Inferior parietal cortex (tissue), 1 donor: ENCODE data around the gene TBX15.
A peak's percentile ranks its signal among the peaks of the same experiment; 100 is the strongest.

Experiments used
- DNase-seq: peaks from one replicate; pipeline ENCODE4 v3.0.0-alpha.2; 2016; ENCODE audit errors: extremely low spot score

Gene TBX15

DNA sequence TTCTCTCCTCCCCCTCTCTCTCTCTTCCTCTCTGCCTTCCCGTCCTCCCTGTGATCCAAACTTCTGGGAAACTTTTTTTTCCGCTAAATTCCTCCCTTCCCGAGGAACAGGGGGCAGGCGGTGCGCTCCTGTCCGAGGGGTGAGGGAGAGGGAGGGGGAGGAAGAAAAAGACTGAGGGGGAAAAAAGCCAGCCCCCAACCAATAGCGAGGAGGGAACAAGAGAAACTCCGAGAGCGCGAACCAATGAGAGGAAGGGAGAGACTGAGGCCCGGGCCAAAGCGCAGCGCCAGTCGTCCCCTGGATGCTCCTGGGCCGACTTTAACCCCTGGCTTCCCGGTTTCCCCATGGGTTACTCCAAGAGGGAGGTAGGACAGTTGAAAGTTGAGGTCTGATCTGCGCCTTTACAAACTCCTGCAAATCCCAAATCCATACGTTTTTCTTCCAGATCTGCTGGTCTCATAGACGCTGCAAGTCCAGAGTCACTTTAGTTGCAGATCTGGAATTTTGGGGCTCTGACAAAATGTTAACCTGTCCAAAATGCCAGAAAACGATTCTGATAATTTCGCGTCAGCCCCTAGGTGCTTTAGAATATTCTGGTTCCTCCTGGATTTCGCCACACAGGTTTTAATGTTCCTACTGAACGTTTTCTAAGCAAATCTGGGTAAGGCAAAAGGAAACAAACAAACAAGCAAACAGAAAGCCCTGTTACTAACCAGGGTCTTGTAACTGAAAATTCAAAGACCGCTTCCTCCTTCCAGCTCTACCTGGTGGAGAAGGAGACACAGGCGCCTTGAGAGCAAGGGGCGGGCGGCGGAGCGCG, at the start of gene TBX15:
TSS of gene TBX15 (minus strand) at position 158 of the 820 bp plus-strand sequence. CDS start 548 bp downstream, outside the sequence.
- DNase-seq, result no peak

DNA sequence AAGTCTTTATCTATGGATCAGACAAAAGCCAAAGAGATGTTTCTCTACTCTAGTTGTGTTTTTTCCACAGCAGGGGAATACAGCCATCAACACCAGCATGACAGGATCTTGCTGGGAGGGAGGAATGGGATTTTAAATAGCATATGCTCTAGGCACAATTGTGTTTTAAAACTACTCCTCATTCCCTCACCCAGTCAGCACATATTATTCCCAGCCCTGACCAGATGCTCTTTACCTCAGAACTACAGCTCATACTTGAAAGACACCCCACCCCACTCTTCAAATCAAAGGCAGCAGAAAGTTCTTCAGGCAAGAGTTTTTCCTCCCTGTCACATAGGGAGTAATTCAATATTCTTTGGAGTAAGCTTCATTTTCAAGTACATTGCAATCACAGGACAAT, 46.2 kb upstream of the TBX15 start:
- DNase-seq, result no peak

DNA sequence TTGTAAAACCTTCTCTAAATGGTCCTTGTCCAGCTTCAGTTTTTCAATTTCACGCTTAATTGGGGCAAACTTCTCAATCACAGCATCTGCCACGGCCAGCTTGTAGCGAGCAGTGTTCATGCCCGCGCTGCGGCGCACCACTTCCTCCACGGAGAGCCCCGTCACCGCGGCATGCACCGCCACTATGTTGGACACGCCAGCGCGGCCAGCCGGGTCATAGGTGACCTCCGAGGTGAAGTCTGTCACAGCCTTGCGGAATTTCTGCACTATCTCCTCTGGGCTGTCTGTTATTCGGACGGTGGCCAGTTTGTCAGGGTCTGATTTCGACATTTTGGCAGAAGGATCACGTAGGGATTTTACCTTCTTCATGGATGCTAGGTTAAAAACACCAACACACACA, 44.8 kb upstream of the TBX15 start:
- no peak for DNase-seq

DNA sequence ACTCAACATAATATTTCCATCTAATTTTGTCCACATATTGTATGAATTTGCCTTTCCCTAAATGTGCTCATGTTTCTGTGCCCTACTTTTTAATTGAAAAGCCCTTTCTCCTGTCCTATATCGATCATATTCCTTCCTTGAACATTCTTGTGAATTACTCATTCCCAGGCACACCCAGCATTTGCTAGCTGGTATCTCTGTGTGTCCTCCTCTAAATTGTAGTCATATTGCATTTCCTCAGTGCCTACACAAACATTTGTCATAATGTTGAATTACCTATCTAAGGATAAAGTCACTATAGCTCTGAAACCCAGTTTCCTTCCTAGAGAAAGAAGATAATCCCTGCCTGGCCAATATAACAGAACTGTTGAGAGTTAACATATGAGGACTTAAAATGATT, 39.6 kb upstream of the TBX15 start:
- DNase-seq, result no peak

DNA sequence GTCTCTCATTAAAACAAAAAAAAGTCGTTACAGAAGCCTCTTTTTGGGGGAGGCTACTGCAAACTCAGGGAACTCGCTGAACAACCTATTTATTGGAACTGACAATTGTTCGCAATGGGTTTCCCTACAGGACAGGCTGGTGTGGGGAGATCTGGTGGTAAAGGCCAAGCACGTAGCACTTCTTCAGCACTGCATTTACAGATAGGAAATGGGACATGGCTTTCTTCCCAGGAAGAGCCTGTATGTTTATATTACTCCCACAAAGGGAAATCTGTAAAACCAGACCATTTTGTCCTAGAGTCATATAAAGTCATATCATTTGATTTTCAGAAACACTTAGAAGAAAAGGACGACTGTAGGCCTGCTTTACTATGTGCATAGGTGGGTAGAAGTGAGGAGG, 38.8 kb upstream of the TBX15 start:
- DNase-seq, result no peak

GRCh38 chr1:119015547-119015946, 27.4 kb upstream of the TBX15 start:
- DNase-seq, result no peak

- DNase-seq, result no peak
Observed at GRCh38 chr1:119012383-119012782, 24.2 kb upstream of the TBX15 start.

DNA sequence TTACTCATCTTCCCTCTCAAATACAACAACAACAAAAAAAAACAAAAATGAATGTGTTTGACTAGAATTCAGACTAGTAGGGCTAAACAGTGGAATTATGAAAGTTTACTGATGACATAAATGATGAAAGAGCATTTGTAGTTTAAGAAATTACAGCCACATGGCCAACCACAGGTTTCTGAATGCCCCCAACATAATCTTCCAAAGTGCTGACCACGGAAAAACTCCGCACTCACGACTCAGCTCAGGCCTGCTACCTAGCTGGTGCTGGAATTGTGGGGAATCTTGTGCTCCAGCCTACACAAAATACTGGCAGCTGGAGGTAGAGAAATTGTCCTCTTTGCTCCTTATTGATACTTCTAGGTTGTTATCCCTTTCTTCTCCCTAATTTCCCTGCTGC, 23.6 kb upstream of the TBX15 start:
- no peak for DNase-seq

- no peak for DNase-seq
Observed at GRCh38 chr1:119011116-119011515, 23.0 kb upstream of the TBX15 start.

GRCh38 chr1:119010201-119010600, 22.1 kb upstream of the TBX15 start:
- no peak for DNase-seq

DNA sequence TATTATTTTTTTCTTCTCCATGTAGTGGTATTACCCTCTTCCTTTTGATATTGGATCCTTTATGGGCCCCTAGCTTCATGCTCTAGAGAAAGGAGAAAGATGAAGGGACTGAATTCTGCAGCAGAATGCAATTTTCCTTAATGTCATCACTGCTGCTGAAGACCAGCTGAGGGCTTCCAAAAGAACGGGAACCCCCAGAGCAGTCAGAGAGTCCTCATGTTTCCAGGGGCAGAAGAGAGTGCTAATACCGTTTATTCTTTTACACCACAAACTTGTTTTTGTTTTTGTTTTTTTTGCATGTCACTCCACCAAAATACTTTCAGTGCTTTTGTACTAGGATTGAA, 21.1 kb upstream of the TBX15 start:
- no peak for DNase-seq

GRCh38 chr1:119008483-119009311, 20.6 kb upstream of the TBX15 start:
- DNase-seq, result peak; percentile 47

DNA sequence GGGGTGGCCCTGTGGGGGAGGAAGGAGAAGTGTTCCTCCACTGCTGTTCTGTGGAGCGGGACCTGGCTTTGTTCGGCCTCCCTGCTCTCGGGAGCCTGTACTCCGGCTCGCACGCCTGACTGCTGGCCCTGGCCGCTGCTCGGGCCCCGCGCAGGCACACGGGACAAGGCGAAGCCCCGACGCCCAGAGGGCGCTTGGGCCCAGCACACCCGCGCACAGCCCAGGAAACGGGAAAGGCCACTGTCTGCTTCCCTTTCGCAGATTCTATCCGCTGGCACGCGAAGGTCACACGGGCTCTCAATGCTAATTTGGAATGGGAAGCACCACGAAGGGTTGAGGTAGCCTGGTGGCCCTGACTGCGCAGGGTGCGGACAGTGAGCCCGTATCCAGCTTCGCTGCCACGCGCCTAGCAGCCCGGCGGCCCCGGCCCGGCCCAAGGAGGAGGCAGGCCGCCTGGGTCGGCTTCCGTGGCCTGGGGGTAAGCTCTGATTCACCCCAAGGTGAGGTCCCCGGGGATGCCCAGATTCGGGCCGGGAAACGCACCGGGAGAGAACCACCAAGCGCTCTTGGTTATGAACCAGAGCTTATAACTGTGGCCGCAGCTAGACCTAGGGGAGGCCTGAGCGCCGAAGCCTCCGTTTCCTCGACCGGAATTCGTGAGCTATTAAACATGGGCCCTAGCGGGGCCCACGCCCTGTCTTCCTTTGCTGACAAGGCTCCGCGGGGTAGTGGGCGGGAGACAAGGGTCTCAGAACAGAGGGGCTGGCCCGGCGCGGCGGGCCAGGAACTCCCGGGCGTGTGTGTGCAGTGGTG, 19.7 kb upstream of the TBX15 start:
- DNase-seq, result no peak

- DNase-seq, result no peak
Observed at GRCh38 chr1:119007339-119007669, 19.2 kb upstream of the TBX15 start.

DNA sequence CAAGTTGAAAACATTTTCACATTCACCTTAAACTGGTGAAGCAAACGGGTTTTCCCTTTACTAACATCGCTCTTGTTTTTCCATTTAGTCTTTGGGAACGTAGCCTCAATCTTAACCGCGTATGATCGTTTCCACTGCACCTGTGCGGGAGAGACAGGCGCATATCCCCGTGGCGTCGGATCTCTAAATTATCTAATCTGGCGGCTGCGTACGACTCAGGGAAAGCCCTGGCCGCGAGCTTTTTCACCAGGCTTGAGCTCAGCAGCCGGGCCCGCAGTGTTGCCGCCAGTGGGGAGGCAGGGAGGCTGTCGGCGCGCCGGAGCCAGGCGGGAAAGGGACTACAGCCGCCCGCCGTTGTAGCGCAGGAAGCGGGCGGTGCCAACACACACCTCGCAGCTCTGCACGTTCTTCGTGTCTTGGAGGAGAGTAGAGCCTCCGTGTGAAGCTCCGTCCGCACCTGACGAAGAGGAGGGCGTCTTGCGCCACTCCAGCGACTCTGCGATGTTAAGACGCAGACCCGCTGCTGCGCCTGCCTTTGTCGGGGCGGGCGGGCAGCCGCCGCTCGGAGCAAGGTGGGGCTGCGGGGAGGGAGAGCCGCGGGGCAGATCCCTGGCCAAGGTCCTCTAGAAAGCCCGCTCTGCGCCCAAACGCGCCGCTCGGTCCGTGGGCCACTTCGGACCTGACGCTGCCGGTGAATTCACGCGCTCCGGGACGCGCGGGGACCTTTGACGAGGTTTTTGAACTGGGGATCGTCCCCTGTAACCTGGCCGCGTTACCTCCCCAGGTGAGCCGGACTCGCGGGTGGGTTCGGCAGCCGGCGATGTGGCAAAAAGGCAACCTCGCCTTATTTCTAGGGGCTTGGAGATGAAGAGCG, 18.5 kb upstream of the TBX15 start:
- no peak for DNase-seq

DNA sequence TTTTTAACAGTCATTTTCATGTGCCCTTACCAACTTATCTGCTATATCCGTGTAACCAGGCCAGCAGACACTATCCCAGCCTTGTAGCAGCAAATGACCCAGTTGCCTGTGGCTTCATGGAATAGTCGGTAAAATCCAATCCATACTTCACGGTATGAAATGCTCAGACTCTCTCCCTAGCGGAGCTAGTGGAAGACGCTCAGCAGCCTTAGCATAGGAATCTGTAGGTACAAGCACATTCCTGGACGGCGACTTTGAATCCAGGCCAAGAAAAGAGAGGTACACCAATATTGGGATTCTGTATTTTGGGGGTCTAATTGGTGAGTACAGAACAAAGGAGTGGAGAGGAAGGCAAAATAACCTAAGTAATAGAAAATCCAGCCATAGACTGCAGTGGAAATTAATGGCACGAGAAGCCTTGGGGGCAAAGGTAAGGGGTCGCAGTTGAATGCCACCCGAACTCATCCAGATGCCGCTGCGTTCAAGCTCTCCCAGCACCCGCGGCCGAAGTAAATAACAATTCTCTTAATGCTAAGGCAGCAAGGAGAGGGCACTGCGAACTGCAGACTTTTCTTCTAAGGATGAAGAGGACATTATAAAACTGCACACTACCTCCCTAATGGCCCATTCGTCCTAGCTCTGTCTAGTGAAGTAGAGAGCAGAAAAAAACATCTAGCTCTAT, 17.7 kb upstream of the TBX15 start:
- no peak for DNase-seq

- no peak for DNase-seq
Observed at GRCh38 chr1:119004781-119005180, 16.6 kb upstream of the TBX15 start.

- no peak for DNase-seq
Observed at GRCh38 chr1:119004129-119004527, 16.0 kb upstream of the TBX15 start.

GRCh38 chr1:119003413-119004128, 15.4 kb upstream of the TBX15 start:
- DNase-seq, result no peak

- DNase-seq, result no peak
Observed at GRCh38 chr1:119002028-119002686, 14.0 kb upstream of the TBX15 start.
